Measurements from ENCODE around the gene ARHGEF18. TPM values are rescaled to one million over a fixed set of nuclear protein-coding genes. Genes with fewer than 3 reads are reported as not detected.

Gene ARHGEF18
- total RNA-seq, 4 donors from 2014 or later, result 19.9 to 58.5 (median 31.9) TPM

GRCh38 chr19:7311911-7312310 lies 36.8 kb upstream of the ARHGEF18 start:
- Histone ChIP-seq H3K4me3 (no peak overlapping the region), H3K27me3 (no peaks in the 10 kb centered on the region), H3K27ac (no peak overlapping the region), H3K36me3 (no peaks in the 10 kb centered on the region), H3K9me3 (peaks cover 0 to 10% (median 0%) of the 10 kb centered on the region in 4 donors), H3K4me1 (no peaks in the 10 kb centered on the region)
- no peak for DNase-seq (ENCODE audit: low spot score in 2 of 2)
- no peak for TF ChIP-seq EP300 (IDR thresholded peaks at IDR 0.05)
- TF ChIP-seq POLR2A (IDR thresholded peaks at IDR 0.05), result no peak
- TF ChIP-seq, protein P1, sequence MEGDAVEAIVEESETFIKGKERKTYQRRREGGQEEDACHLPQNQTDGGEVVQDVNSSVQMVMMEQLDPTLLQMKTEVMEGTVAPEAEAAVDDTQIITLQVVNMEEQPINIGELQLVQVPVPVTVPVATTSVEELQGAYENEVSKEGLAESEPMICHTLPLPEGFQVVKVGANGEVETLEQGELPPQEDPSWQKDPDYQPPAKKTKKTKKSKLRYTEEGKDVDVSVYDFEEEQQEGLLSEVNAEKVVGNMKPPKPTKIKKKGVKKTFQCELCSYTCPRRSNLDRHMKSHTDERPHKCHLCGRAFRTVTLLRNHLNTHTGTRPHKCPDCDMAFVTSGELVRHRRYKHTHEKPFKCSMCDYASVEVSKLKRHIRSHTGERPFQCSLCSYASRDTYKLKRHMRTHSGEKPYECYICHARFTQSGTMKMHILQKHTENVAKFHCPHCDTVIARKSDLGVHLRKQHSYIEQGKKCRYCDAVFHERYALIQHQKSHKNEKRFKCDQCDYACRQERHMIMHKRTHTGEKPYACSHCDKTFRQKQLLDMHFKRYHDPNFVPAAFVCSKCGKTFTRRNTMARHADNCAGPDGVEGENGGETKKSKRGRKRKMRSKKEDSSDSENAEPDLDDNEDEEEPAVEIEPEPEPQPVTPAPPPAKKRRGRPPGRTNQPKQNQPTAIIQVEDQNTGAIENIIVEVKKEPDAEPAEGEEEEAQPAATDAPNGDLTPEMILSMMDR (IDR thresholded peaks at IDR 0.05), result no peak
- WGBS, 2 donors, result 93 to 96% methylated on average over 12 of the region's 12 CpGs

DNA sequence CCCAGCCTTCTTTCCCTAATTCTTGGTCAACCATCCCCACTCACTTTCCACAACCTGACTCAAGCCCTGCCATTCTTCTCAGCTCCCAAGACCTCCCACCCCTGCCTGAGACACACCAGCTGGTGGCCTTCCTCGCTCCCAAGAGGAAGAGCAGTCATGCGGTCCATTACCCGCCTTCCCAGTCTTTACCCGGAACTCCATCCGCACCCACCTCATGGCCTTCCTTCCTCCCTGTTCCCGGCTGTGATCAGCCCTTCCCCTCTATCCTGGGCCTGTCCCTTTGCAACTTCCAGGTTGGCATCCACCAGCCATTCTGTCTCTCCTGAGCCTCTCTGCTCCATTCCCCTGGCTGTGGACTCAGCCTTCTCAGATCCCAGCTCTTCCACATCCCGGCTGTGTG lies 35.9 kb upstream of the ARHGEF18 start:
- TF ChIP-seq, protein P1 (IDR thresholded peaks at IDR 0.05), result no peak
- no peak for TF ChIP-seq EP300 (IDR thresholded peaks at IDR 0.05)
- TF ChIP-seq POLR2A (IDR thresholded peaks at IDR 0.05), result no peak
- Histone ChIP-seq H3K4me1 (no peaks in the 10 kb centered on the region), H3K4me3 (no peak overlapping the region), H3K27me3 (no peaks in the 10 kb centered on the region), H3K36me3 (no peaks in the 10 kb centered on the region), H3K27ac (no peak overlapping the region), H3K9me3 (peaks cover 0 to 12% (median 0%) of the 10 kb centered on the region in 4 donors)
- WGBS, 2 donors, result 72 to 84% methylated on average over 7 of the region's 7 CpGs
- DNase-seq (ENCODE audit: low spot score in 2 of 2), result no peak

GRCh38 chr19:7318176-7318575 lies 30.6 kb upstream of the ARHGEF18 start:
- TF ChIP-seq, protein P1 (IDR thresholded peaks at IDR 0.05), result no peak
- TF ChIP-seq POLR2A (IDR thresholded peaks at IDR 0.05), result no peak
- TF ChIP-seq EP300 (IDR thresholded peaks at IDR 0.05), result no peak
- Histone ChIP-seq H3K27ac (no peak overlapping the region), H3K36me3 (no peaks in the 10 kb centered on the region), H3K4me3 (no peak overlapping the region), H3K4me1 (no peaks in the 10 kb centered on the region), H3K9me3 (peaks cover 0 to 18% (median 0%) of the 10 kb centered on the region in 4 donors), H3K27me3 (no peaks in the 10 kb centered on the region)
- DNase-seq (ENCODE audit: low spot score in 2 of 2), result no peak
- WGBS, 2 donors, result 46 to 48% methylated on average over 2 of the region's 2 CpGs

DNA sequence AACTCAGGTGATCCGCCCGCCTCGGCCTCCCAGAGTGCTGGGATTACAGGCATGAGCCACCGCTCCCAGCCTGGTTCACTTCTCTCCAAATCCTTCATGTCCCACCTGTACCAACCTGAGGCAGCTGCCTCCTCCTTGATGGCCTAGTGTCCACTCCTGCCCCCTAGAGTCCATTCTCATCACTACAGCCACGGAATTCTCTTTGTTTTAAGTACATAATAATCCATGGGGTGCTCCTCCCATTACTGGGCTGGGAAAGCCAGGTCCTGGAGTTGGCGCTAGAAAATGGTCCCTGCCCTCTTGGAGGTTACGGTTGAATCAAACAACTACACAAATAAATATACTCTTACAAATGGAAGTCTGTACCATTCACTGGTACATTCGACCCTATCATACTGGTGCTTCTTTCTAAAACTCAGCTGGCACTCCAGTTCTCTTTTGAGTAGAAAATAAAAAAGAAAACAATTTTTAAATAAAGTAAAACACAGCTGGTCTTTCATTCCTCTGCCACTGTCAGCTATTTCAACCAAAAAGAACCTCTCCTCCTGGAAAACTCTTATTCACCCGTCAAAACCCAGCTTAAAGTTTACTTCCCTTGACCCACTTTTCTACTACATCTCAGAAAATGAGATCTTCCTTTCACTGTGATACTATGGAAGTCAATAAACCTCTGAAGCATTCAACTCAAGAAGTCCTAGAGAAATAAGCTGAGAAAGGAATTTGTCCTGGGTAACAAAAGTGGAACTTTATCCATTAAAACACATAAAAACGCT lies 22.4 kb upstream of the ARHGEF18 start:
- no peak overlapping the region for H3K27ac ChIP-seq
- 78 to 81% methylated on average over 10 of the region's 10 CpGs for WGBS, 2 donors

GRCh38 chr19:7327802-7328201 lies 20.9 kb upstream of the ARHGEF18 start:
- 75 to 89% methylated on average over 1 of the region's 1 CpG for WGBS, 2 donors
- no peaks in the 10 kb centered on the region for H3K27me3 ChIP-seq
- DNase-seq (ENCODE audit: low spot score in 2 of 2), result no peak
- no peak for TF ChIP-seq POLR2A (IDR thresholded peaks at IDR 0.05)
- TF ChIP-seq EP300 (IDR thresholded peaks at IDR 0.05), result no peak
- TF ChIP-seq, protein P1 (IDR thresholded peaks at IDR 0.05), result no peak
- H3K27ac ChIP-seq, result no peak overlapping the region
- H3K4me1 ChIP-seq, result peaks cover 0 to 1% (median 0%) of the 10 kb centered on the region in 4 donors
- H3K36me3 ChIP-seq, result no peaks in the 10 kb centered on the region
- no peak overlapping the region for H3K4me3 ChIP-seq
- H3K9me3 ChIP-seq, result peaks cover 0 to 10% (median 0%) of the 10 kb centered on the region in 4 donors

More for the DNA sequence above, 22.4 kb upstream of the ARHGEF18 start:
- no peaks in the 10 kb centered on the region for H3K4me1 ChIP-seq
- H3K27me3 ChIP-seq, result no peaks in the 10 kb centered on the region
- H3K9me3 ChIP-seq, result peaks cover 0 to 10% (median 0%) of the 10 kb centered on the region in 4 donors
- TF ChIP-seq POLR2A (IDR thresholded peaks at IDR 0.05) (no peak), EP300 (IDR thresholded peaks at IDR 0.05) (no peak)
- TF ChIP-seq, protein P1 (IDR thresholded peaks at IDR 0.05), result peak in 1 of 5 experiments; percentile 13
- no peaks in the 10 kb centered on the region for H3K36me3 ChIP-seq
- no peak overlapping the region for H3K4me3 ChIP-seq
- peak in 1 of 2 donors; percentile 16 for DNase-seq (ENCODE audit: low spot score in 2 of 2)
